ENCODE measurements around the gene CSNK2B.
A peak's percentile ranks its signal among the peaks of the same experiment; 100 is the strongest.

The CSNK2B gene

GRCh38 chr6:31663126-31663960 is 2.5 kb upstream of the CSNK2B start:
- H3K4me1 ChIP-seq = peaks cover 15% of the 10 kb centered on the region
- no peaks in the 10 kb centered on the region for H3K36me3 ChIP-seq (ENCODE audit: control insufficient read depth, insufficient read depth, low read length)
- H3K4me2 ChIP-seq (ENCODE audit: low read length) = peak overlapping the region; percentile 99
- peak overlapping the region; percentile 99 for H3K4me3 ChIP-seq (ENCODE audit: low read depth, low read length)
- H3K9ac ChIP-seq = no peak overlapping the region
- peak overlapping the region; percentile 99 for H3K27ac ChIP-seq
- H3K27me3 ChIP-seq (ENCODE audit: control insufficient read depth, insufficient read depth, low read length) = no peaks in the 10 kb centered on the region
- no peak for TF ChIP-seq CTCF (IDR thresholded peaks at IDR 0.05)
- H2AFZ ChIP-seq = no peak overlapping the region
- H3K9me3 ChIP-seq (ENCODE audit: control insufficient read depth, low read length) = no peaks in the 10 kb centered on the region
- H3K79me2 ChIP-seq = peaks cover 35% of the 10 kb centered on the region

GRCh38 chr6:31663961-31664789 is 1.7 kb upstream of the CSNK2B start:
- H3K36me3 ChIP-seq (ENCODE audit: control insufficient read depth, insufficient read depth, low read length) = no peaks in the 10 kb centered on the region
- peaks cover 12% of the 10 kb centered on the region for H3K4me1 ChIP-seq

GRCh38 chr6:31664790-31665500 is 935 bp upstream of the CSNK2B start, which contains the start of gene GPANK1:
Gene GPANK1 (minus strand): TSS chr6:31664997. CDS start chr6:31664478, 519 bp downstream.
- Histone ChIP-seq H3K79me2 (peaks cover 22% of the 10 kb centered on the region), H3K36me3 (ENCODE audit: control insufficient read depth, insufficient read depth, low read length) (no peaks in the 10 kb centered on the region), H3K4me1 (peaks cover 12% of the 10 kb centered on the region), H3K4me3 (ENCODE audit: low read depth, low read length) (peak within 1 kb of the TSS; percentile 99), H3K9ac (peak within 1 kb of the TSS; percentile 38), H3K4me2 (ENCODE audit: low read length) (peak within 1 kb of the TSS; percentile 99), H2AFZ (peak within 1 kb of the TSS; percentile 92), H3K9me3 (ENCODE audit: control insufficient read depth, low read length) (no peaks in the 10 kb centered on the region), H3K27me3 (ENCODE audit: control insufficient read depth, insufficient read depth, low read length) (no peaks in the 10 kb centered on the region), H3K27ac (peak within 1 kb of the TSS; percentile 99)
- no peak for TF ChIP-seq CTCF (IDR thresholded peaks at IDR 0.05)

More at GRCh38 chr6:31663961-31664789, 1.7 kb upstream of the CSNK2B start:
- Histone ChIP-seq H3K27ac (peak overlapping the region; percentile 99), H3K9me3 (ENCODE audit: control insufficient read depth, low read length) (no peaks in the 10 kb centered on the region), H3K79me2 (peaks cover 30% of the 10 kb centered on the region), H3K27me3 (ENCODE audit: control insufficient read depth, insufficient read depth, low read length) (no peaks in the 10 kb centered on the region), H2AFZ (peak overlapping the region; percentile 92), H3K4me3 (ENCODE audit: low read depth, low read length) (peak overlapping the region; percentile 99), H3K4me2 (ENCODE audit: low read length) (peak overlapping the region; percentile 99), H3K9ac (no peak overlapping the region)
- no peak for TF ChIP-seq CTCF (IDR thresholded peaks at IDR 0.05)

GRCh38 chr6:31666337-31666965 is 571 bp downstream of the CSNK2B start:
- Histone ChIP-seq H3K27ac (peak overlapping the region; percentile 99), H3K4me1 (peaks cover 8% of the 10 kb centered on the region)

More at GRCh38 chr6:31666337-31666965, 571 bp downstream of the CSNK2B start:
- Histone ChIP-seq H2AFZ (peak overlapping the region; percentile 92), H3K9ac (peak overlapping the region; percentile 91), H3K36me3 (ENCODE audit: control insufficient read depth, insufficient read depth, low read length) (no peaks in the 10 kb centered on the region), H3K4me3 (ENCODE audit: low read depth, low read length) (peak overlapping the region; percentile 99), H3K79me2 (peaks cover 18% of the 10 kb centered on the region), H3K27me3 (ENCODE audit: control insufficient read depth, insufficient read depth, low read length) (no peaks in the 10 kb centered on the region), H3K4me2 (ENCODE audit: low read length) (peak overlapping the region; percentile 98), H3K9me3 (ENCODE audit: control insufficient read depth, low read length) (no peaks in the 10 kb centered on the region)
- no peak for TF ChIP-seq CTCF (IDR thresholded peaks at IDR 0.05)
